Measurements from ENCODE around the gene EDIL3.

Gene EDIL3

DNA sequence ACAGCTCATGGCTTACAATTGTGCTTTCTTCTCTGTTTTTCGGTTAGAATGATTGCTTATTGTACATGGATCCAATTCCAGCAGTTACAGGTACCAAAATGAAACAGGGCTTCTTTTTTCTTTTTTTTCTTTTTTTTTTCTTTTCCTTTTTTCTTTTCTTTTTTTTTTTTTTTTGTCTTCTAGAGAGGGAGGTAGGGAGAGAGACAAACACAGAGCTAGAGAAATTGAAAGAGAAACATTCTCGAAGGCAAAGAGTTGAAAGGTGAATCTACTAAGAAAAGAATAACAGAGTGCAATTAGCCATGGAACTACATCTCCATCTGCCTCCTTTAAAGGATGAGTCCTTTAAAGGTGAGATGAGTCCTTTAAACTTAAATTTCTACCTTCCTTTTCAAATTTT lies 1.0 kb upstream of the EDIL3 start:
- Mint-ChIP-seq H3K4me1 (no peaks in the 10 kb centered on the region), H3K9me3 (peaks cover 10% of the 10 kb centered on the region), H3K27ac (ENCODE audit: low read depth) (no peak overlapping the region), H3K36me3 (ENCODE audit: insufficient read depth) (no peaks in the 10 kb centered on the region), H3K27me3 (peaks cover 42% of the 10 kb centered on the region), H3K4me3 (no peak overlapping the region)
- DNase-seq (ENCODE audit: low spot score in 2 of 2) (no peak), ATAC-seq (replicated peaks; ENCODE audit: extremely low read depth, poor library complexity, severe bottlenecking) (no peak)

DNA sequence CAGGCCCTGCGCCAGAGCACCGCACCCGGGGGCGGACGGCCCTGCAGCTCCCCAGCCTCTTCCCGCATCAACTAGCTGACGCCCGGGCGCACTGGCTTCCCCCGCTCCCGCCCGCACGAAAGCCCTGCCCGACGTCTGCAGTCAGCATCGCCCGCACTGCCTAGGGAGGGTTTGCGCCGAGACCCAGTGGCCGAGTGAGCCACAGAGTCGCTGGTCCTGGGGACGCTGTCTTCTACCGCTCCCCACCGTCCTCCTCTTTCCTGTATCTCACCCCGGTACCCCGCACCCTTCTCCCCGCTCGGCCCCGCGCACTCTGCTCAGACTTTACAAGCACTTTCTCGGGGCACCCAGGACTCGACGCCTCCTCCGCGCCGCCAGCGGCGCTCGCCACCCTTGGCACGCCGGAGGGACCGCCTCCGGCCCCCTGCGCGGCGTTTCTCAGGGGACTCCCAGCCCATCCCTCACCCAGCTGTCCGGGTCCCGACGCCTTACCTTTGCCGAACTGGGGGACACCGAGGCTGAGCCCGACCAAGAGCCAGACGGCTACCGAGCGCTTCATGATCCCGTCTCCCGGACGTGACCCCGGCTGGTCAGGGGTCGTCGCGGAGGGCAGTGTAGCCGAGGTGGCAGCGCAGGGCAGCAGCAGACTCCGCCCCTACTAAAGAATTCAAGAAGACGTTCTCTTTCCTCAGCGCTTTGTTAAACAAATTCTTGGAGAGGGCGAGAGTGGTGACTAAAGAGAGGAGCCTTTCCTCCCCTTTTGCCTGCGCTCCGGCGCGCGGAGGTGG lies 670 bp downstream of the EDIL3 start:
- DNase-seq (ENCODE audit: low spot score in 2 of 2) (no peak), ATAC-seq (replicated peaks; ENCODE audit: extremely low read depth, poor library complexity, severe bottlenecking) (no peak)
- no peaks in the 10 kb centered on the region for H3K36me3 Mint-ChIP-seq (ENCODE audit: insufficient read depth)
- peaks cover 10% of the 10 kb centered on the region for H3K9me3 Mint-ChIP-seq
- H3K27me3 Mint-ChIP-seq = peaks cover 42% of the 10 kb centered on the region
- no peak overlapping the region for H3K4me3 Mint-ChIP-seq
- no peaks in the 10 kb centered on the region for H3K4me1 Mint-ChIP-seq
- H3K27ac Mint-ChIP-seq (ENCODE audit: low read depth) = no peak overlapping the region

DNA sequence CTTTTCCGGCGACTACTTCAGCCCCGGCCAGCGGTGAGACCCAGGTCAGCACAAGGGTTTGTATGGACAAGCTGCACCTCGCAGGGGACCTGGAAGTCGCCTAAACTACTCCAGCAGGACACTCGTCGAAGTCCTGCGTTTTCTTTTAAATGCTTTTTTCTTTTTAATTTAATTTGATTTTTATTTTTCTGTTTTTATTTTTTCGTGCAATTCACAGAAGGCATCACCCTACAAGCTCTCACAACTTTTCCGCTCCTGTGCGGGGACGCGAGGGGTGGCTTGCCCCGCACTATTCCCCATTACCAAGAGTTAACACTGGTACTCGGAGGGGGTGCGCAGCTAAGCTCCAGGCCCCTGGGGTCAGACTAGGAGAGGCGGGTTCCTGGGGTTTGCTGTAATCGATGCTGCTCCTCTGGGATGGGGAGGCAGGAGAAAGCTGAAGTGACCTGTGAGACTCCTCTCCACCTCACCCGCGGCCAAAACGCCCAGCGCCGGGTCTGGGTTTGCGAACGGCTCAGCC lies 1.3 kb downstream of the EDIL3 start:
- peaks cover 42% of the 10 kb centered on the region for H3K27me3 Mint-ChIP-seq
- DNase-seq (ENCODE audit: low spot score in 2 of 2) = no peak
- H3K9me3 Mint-ChIP-seq = peaks cover 10% of the 10 kb centered on the region
- no peaks in the 10 kb centered on the region for H3K4me1 Mint-ChIP-seq
- no peak overlapping the region for H3K4me3 Mint-ChIP-seq
- no peaks in the 10 kb centered on the region for H3K36me3 Mint-ChIP-seq (ENCODE audit: insufficient read depth)
- no peak overlapping the region for H3K27ac Mint-ChIP-seq (ENCODE audit: low read depth)
- no peak for ATAC-seq (replicated peaks; ENCODE audit: extremely low read depth, poor library complexity, severe bottlenecking)

DNA sequence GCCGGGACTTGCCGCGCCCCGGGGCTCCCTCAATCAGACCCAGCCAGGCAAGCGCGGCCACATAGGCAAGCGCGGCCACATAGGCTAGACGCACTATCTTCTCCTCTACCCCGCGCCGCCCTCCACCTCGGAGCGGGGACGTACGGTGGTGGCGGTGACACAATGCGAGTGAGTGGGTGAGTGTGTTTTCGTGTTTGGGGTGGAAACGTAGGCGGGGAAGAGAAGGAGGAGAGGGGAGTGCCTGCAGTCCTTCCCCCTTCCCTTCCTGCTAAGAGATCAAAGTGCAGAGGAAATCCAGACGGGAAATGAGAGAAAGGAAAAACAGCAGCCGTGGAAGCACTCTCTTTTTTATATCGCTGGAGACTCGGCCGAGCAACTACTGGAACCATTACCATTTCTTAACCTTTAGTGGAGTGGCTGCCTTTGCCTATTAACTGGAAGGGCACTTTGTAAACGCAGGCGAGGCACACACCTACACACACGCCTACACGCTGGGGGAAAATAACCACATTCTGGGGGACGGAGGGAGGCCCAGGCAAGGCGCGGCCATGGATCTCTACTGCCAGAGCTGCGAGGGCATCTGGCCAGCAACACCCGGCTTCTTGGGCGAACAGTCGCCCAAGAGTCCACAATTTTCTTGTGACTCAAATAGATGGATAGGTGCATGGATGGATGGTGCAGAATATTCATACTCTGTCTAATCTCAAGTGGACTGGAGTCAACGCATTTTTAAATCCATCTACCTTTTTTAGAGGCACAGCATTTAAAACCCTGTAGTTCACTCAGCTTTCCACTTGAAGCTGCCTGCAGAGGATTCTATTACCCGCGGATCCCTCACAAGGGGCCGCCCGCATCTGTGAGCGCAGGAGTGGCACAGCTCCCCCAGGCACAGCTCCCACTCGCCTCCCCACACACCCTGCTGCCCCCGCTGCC lies 2.1 kb downstream of the EDIL3 start:
- no peak overlapping the region for H3K27ac Mint-ChIP-seq (ENCODE audit: low read depth)
- DNase-seq (ENCODE audit: low spot score in 2 of 2) = no peak
- peaks cover 10% of the 10 kb centered on the region for H3K9me3 Mint-ChIP-seq
- no peaks in the 10 kb centered on the region for H3K36me3 Mint-ChIP-seq (ENCODE audit: insufficient read depth)
- H3K4me1 Mint-ChIP-seq = no peaks in the 10 kb centered on the region
- ATAC-seq (replicated peaks; ENCODE audit: extremely low read depth, poor library complexity, severe bottlenecking) = no peak
- H3K4me3 Mint-ChIP-seq = no peak overlapping the region
- H3K27me3 Mint-ChIP-seq = peaks cover 42% of the 10 kb centered on the region

DNA sequence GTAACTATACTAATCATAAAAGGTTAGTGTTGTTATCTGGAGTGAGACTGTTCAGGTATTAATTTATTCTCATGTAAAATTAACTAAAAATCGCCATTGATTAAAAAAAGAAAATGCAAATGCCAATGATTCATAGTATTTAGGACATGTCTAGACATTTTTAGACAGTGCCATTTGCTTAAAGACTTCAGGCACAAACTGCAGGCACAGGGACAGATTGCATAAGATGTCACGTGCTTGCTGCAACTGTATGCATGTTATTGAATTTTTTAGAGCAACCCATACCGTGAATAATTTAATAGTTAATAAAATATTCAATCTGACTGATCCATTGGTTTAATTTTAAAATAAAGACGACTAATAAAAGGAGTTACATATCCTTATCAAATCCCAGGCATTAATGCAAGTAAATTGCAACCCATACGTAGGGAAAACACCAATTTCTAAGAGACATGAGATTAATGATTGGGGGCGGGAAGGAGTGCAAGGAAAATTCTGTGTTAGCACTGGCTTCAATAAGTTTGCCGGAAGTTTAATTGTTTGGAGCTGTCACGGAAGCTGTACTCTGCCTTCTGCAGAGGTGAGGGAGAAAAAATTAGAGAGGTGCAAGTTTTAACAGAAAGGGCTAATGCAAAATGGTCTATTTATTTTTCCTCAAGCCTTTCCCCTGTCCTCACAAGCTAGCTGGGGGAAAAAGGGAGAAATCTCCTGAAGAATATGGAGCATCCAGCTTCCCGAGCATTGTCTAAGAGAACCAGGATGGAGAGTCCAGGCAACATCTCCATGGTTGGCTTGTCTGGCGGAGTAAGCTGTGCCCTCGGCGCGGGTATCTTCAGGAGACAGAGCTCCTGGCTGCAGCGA lies 2.9 kb downstream of the EDIL3 start:
- Mint-ChIP-seq H3K9me3 (peaks cover 10% of the 10 kb centered on the region), H3K27me3 (peaks cover 42% of the 10 kb centered on the region), H3K4me3 (no peak overlapping the region), H3K27ac (ENCODE audit: low read depth) (no peak overlapping the region), H3K4me1 (no peaks in the 10 kb centered on the region), H3K36me3 (ENCODE audit: insufficient read depth) (no peaks in the 10 kb centered on the region)
- DNase-seq (ENCODE audit: low spot score in 2 of 2) (no peak), ATAC-seq (replicated peaks; ENCODE audit: extremely low read depth, poor library complexity, severe bottlenecking) (no peak)

DNA sequence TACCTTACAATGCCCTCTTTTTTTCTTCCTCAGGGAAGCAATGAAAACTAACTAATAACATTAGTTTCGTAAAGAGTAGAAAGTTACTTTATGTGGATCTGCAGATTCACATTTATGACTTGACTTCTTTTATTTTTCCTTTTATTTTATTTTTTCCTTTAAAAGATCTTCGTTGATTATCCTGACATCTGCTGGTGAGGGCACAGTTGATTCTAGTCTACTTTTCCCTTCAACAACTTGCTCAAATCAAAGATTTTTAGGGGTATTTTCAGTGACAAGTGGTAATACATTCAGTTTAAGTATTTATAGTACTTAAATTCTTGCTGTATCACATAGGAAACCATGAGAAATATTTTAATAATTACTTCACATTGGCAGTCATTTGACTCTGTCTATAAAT lies 4.9 kb downstream of the EDIL3 start:
- DNase-seq (ENCODE audit: low spot score in 2 of 2) (no peak), ATAC-seq (replicated peaks; ENCODE audit: extremely low read depth, poor library complexity, severe bottlenecking) (no peak)
- Mint-ChIP-seq H3K36me3 (ENCODE audit: insufficient read depth) (no peaks in the 10 kb centered on the region), H3K4me1 (no peaks in the 10 kb centered on the region), H3K27me3 (peaks cover 31% of the 10 kb centered on the region), H3K27ac (ENCODE audit: low read depth) (no peak overlapping the region), H3K9me3 (peaks cover 10% of the 10 kb centered on the region), H3K4me3 (no peak overlapping the region)

DNA sequence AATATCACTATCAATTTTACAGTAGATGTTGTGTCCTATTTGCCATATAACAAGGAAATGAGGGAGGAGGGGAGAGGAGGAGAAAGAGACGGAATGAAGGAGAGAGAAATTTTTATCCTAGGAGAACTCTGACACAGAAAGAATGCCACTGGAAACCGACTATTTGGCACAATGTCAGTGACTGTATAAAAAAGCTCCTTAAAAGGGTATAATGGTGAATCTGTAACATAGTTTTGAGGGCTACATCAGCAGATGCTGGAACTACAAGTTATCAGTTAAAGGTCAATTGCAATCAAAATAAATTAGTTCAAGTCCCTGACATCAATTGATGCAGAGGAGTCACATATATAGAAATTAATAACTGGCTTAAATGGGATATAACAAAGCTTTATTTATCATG lies 5.7 kb downstream of the EDIL3 start:
- Mint-ChIP-seq H3K4me3 (no peak overlapping the region), H3K27me3 (peaks cover 24% of the 10 kb centered on the region), H3K27ac (ENCODE audit: low read depth) (no peak overlapping the region), H3K9me3 (peaks cover 11% of the 10 kb centered on the region), H3K36me3 (ENCODE audit: insufficient read depth) (no peaks in the 10 kb centered on the region), H3K4me1 (no peaks in the 10 kb centered on the region)
- DNase-seq (ENCODE audit: low spot score in 2 of 2) (no peak), ATAC-seq (replicated peaks; ENCODE audit: extremely low read depth, poor library complexity, severe bottlenecking) (no peak)

DNA sequence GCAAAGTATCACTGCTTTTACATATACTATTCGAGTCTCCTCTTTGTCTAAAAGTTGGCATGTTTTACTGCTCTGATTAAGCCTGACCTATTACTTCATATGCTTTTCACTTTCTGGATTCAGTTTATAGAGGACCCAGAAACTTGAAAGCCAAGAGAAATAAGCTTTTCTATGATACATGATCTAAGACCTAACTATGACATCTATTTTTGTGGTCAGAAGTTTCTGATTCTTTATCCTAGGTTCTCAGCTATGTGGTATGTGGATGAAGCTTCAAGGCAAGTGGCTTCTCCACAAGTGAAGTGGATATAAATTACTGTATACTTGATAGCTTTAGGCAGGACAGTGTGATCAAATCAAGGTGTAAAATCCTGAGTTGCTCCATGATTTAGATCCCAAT lies 6.3 kb downstream of the EDIL3 start:
- Mint-ChIP-seq H3K9me3 (peaks cover 17% of the 10 kb centered on the region), H3K4me1 (no peaks in the 10 kb centered on the region), H3K27ac (ENCODE audit: low read depth) (no peak overlapping the region), H3K36me3 (ENCODE audit: insufficient read depth) (no peaks in the 10 kb centered on the region), H3K4me3 (no peak overlapping the region), H3K27me3 (peaks cover 18% of the 10 kb centered on the region)
- no peak for ATAC-seq (replicated peaks; ENCODE audit: extremely low read depth, poor library complexity, severe bottlenecking)
- no peak for DNase-seq (ENCODE audit: low spot score in 2 of 2)

DNA sequence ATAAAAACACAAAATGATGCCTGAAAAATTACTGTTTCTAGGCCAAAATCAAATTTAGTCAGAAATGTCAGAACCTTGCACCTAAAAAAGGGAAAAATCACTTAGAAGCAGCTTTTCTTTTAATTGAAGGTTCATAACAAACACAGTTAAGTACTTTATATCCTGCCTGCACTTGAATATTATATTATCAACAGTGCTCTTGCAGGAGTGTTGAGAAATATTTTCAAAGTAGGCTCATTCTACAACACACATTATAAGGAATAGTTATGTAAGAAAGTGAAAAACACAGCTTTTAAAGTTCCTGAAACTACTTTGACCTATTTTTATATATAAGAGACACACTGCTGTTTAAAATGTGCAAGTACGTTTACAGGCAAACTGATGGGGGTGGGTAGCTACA lies 8.3 kb downstream of the EDIL3 start:
- ATAC-seq (replicated peaks; ENCODE audit: extremely low read depth, poor library complexity, severe bottlenecking) = no peak
- DNase-seq (ENCODE audit: low spot score in 2 of 2) = no peak
- H3K4me1 Mint-ChIP-seq = no peaks in the 10 kb centered on the region
- no peak overlapping the region for H3K27ac Mint-ChIP-seq (ENCODE audit: low read depth)
- no peaks in the 10 kb centered on the region for H3K36me3 Mint-ChIP-seq (ENCODE audit: insufficient read depth)
- peaks cover 11% of the 10 kb centered on the region for H3K9me3 Mint-ChIP-seq
- no peaks in the 10 kb centered on the region for H3K27me3 Mint-ChIP-seq
- H3K4me3 Mint-ChIP-seq = no peak overlapping the region

DNA sequence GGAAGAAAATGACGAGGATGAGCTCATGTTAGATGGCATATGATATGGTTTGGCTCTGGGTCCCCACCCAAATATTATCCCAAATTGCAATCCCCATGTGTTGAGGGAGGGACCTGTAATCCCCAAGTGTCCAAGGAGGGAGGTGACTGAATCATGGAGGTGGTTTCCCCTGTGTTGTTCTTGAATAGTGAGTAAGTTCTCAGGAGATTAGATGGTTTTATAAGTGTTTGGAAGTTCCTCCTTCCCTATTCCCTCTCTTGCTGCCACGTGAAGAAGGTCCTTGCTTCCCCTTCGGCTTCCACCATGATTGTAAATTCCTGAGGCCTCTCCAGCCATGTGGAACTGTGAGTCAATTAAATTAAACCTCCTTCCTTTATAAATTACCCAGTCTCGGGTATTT lies 10.1 kb downstream of the EDIL3 start:
- no peaks in the 10 kb centered on the region for H3K36me3 Mint-ChIP-seq (ENCODE audit: insufficient read depth)
- no peak for ATAC-seq (replicated peaks; ENCODE audit: extremely low read depth, poor library complexity, severe bottlenecking)
- DNase-seq (ENCODE audit: low spot score in 2 of 2) = no peak

DNA sequence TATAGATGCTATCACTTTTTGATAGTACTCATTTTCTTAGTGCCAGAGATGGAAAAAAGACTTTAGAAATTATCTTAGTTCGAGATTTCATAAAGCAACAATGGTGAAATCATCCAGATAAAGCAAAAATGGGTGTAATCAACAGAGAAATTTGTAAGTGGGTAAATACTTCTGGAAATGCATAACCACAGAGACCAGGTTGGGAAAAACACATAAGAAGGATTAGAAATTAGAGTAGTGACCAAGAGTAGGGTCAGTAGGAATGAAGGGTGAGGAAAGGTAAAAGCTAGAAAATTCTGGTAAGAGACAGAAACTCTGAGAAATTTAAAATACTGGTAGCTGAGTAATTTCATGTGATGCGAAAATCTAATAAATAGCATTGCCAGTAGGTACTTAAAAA lies 11.2 kb downstream of the EDIL3 start:
- Mint-ChIP-seq H3K27me3 (no peaks in the 10 kb centered on the region), H3K9me3 (peaks cover 11% of the 10 kb centered on the region), H3K27ac (ENCODE audit: low read depth) (no peak overlapping the region), H3K36me3 (ENCODE audit: insufficient read depth) (no peaks in the 10 kb centered on the region), H3K4me3 (no peak overlapping the region), H3K4me1 (no peaks in the 10 kb centered on the region)
- ATAC-seq (replicated peaks; ENCODE audit: extremely low read depth, poor library complexity, severe bottlenecking) = no peak
- no peak for DNase-seq (ENCODE audit: low spot score in 2 of 2)

More for the DNA sequence above, 10.1 kb downstream of the EDIL3 start:
- no peak overlapping the region for H3K27ac Mint-ChIP-seq (ENCODE audit: low read depth)
- H3K27me3 Mint-ChIP-seq = no peaks in the 10 kb centered on the region
- no peaks in the 10 kb centered on the region for H3K4me1 Mint-ChIP-seq
- no peak overlapping the region for H3K4me3 Mint-ChIP-seq
- H3K9me3 Mint-ChIP-seq = peaks cover 11% of the 10 kb centered on the region

DNA sequence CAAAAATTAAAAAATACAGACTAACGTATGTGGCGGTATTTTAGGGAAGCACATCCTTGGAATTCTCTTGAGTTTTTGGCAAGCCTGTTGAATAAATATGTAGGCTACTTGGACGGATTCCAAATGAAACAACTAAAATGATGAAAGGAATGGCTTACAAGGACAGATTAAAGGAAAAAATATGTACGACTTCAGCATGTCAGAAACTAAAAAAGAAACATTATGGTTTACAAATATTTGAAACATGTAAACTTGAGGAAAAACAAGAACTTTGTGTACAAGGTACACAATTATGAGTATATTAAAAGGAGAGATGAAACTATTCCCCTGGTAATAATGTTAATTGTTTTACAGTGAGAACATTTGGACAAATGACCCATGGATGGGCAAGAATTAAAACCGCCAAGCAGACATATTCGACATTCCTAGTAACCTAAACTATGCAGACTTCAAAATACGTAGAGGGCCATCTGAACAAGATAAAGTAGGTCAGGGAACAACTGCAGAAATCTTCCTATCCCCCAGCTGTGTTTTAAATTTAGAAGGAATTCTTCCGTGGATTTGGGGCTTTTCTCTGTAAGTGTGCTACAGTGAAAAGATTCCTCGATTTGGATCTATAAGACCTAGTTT lies 12.5 kb downstream of the EDIL3 start:
- Mint-ChIP-seq H3K9me3 (peaks cover 11% of the 10 kb centered on the region), H3K27ac (ENCODE audit: low read depth) (no peak overlapping the region), H3K4me1 (no peaks in the 10 kb centered on the region), H3K36me3 (ENCODE audit: insufficient read depth) (no peaks in the 10 kb centered on the region), H3K27me3 (no peaks in the 10 kb centered on the region), H3K4me3 (no peak overlapping the region)
- no peak for ATAC-seq (replicated peaks; ENCODE audit: extremely low read depth, poor library complexity, severe bottlenecking)
- DNase-seq (ENCODE audit: low spot score in 2 of 2) = no peak
